ENCODE measurements around the gene BPIFB6.

Gene BPIFB6

DNA sequence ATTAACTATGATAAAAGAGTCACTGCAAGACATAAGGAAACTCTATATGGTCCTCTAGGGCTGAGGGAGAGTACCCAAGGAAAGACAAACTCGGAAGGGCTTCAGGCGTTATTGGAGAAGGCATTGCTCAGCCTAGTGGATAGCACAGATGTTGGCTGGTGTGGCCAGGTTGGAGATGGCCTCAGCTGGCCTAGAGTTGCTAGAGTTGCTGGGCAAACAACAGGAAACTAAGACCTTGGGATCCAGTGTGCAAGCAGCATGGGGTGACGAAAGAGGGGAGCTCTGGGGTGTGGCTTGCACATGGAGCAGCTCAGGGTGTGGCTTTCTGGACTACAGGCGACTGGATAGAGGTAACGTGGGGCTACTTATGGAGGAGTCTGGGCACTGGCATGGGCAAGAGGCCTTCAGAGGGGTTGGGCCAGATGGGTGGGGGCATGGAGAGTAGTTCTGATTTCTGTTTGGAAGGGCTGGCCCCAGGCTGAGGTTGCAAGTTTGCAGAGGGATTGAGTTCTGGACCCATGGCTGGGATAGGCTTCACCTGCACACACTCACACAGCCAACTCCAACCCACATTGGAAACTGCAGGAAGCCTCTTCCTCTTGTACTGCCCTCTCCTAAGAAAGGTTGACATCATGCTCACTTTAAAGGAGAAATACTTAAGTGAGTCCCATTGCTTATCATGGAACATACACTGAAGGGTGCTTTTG, 5.2 kb upstream of the BPIFB6 start:
- H3K4me1 ChIP-seq (ENCODE audit: low read length), result no peaks in the 10 kb centered on the region
- no peaks in the 10 kb centered on the region for H3K79me2 ChIP-seq (ENCODE audit: low read length)
- H3K27me3 ChIP-seq (replicated peaks; ENCODE audit: insufficient read depth, low read length), result peaks cover 56% of the 10 kb centered on the region
- H3K4me2 ChIP-seq (ENCODE audit: low read depth, low read length), result no peak overlapping the region
- no peaks in the 10 kb centered on the region for H3K36me3 ChIP-seq (replicated peaks; ENCODE audit: insufficient read depth, low read length)
- H4K20me1 ChIP-seq (ENCODE audit: insufficient read depth, low read length), result no peaks in the 10 kb centered on the region
- no peaks in the 10 kb centered on the region for H3F3A ChIP-seq (ENCODE audit: insufficient read depth, low read length)
- H3K9me3 ChIP-seq (replicated peaks; ENCODE audit: insufficient read depth, low read length), result no peaks in the 10 kb centered on the region
- H2AFZ ChIP-seq (ENCODE audit: low read length), result no peak overlapping the region
- H3K27ac ChIP-seq (ENCODE audit: low read length), result no peak overlapping the region
- TF ChIP-seq EZH2phosphoT487 (IDR thresholded peaks at IDR 0.05; ENCODE audit: low read length), result no peak
- TF ChIP-seq, protein P1, sequence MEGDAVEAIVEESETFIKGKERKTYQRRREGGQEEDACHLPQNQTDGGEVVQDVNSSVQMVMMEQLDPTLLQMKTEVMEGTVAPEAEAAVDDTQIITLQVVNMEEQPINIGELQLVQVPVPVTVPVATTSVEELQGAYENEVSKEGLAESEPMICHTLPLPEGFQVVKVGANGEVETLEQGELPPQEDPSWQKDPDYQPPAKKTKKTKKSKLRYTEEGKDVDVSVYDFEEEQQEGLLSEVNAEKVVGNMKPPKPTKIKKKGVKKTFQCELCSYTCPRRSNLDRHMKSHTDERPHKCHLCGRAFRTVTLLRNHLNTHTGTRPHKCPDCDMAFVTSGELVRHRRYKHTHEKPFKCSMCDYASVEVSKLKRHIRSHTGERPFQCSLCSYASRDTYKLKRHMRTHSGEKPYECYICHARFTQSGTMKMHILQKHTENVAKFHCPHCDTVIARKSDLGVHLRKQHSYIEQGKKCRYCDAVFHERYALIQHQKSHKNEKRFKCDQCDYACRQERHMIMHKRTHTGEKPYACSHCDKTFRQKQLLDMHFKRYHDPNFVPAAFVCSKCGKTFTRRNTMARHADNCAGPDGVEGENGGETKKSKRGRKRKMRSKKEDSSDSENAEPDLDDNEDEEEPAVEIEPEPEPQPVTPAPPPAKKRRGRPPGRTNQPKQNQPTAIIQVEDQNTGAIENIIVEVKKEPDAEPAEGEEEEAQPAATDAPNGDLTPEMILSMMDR (IDR thresholded peaks at IDR 0.05; ENCODE audit: low read length), result no peak
- TF ChIP-seq EZH2 (optimal IDR thresholded peaks at IDR 0.05; ENCODE audit: low read depth, low read length), result no peak
- H3K9ac ChIP-seq (ENCODE audit: low read length), result no peak overlapping the region
- no peak for DNase-seq
- no peak overlapping the region for H3K4me3 ChIP-seq (ENCODE audit: low read length)
- H3K9me2 ChIP-seq (replicated peaks; ENCODE audit: insufficient read depth, low read length), result no peaks in the 10 kb centered on the region

DNA sequence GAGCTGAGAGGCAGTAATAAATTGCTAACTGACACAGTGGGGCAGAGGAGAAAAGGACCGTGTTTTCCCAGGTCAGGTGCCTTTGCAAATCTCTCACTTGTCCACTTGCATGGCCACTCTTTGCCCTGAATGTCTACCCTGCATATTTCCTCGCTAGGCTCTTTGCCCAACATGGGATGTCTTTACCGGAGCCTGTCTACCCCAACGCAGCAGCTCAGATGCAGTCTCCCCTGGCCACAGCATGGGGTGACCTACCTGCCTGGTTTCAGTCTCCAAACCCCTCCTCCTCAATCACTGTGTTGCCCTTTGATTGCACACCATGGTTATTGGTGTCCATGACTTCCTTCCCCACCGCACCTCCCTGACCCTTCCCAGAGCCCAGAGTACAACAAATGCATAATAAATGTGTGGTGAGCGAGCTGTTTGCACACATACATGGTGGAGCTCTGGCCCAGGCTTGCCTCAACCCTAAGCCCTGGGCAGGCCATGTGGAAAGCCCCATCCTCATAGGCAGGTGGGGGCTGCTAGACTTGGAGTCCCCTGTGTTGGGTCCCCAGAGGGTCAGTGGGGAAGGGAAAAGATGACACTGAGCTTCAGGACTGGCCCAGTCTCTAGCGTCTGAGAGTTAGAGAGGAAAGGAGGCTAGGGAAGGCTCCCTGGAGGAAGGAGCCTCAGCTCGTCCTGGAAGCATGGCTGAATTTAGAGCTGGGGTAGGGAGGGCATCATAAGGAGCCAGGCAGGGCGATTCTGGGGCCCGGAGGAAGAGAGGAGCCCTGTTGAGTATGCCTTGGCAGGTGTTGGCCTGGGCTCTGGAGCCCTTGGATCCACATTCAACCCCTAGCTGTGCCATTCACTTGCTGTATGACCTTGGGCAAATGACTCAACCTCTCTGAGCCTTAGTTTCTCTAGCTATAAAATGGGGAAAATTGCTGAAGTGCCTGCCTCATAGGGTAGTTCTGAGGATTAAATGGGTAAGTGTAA, 4.4 kb upstream of the BPIFB6 start:
- no peak for DNase-seq
- Histone ChIP-seq H3K4me3 (ENCODE audit: low read length) (no peak overlapping the region), H3F3A (ENCODE audit: insufficient read depth, low read length) (no peaks in the 10 kb centered on the region), H3K27me3 (replicated peaks; ENCODE audit: insufficient read depth, low read length) (peaks cover 49% of the 10 kb centered on the region), H3K4me1 (ENCODE audit: low read length) (no peaks in the 10 kb centered on the region), H3K4me2 (ENCODE audit: low read depth, low read length) (no peak overlapping the region), H3K9ac (ENCODE audit: low read length) (no peak overlapping the region), H3K9me2 (replicated peaks; ENCODE audit: insufficient read depth, low read length) (no peaks in the 10 kb centered on the region), H2AFZ (ENCODE audit: low read length) (no peak overlapping the region), H3K36me3 (replicated peaks; ENCODE audit: insufficient read depth, low read length) (no peaks in the 10 kb centered on the region), H4K20me1 (ENCODE audit: insufficient read depth, low read length) (no peaks in the 10 kb centered on the region), H3K79me2 (ENCODE audit: low read length) (no peaks in the 10 kb centered on the region), H3K9me3 (replicated peaks; ENCODE audit: insufficient read depth, low read length) (no peaks in the 10 kb centered on the region), H3K27ac (ENCODE audit: low read length) (no peak overlapping the region)
- TF ChIP-seq, protein P1 (IDR thresholded peaks at IDR 0.05; ENCODE audit: low read length), result no peak
- no peak for TF ChIP-seq EZH2phosphoT487 (IDR thresholded peaks at IDR 0.05; ENCODE audit: low read length)
- no peak for TF ChIP-seq EZH2 (optimal IDR thresholded peaks at IDR 0.05; ENCODE audit: low read depth, low read length)

DNA sequence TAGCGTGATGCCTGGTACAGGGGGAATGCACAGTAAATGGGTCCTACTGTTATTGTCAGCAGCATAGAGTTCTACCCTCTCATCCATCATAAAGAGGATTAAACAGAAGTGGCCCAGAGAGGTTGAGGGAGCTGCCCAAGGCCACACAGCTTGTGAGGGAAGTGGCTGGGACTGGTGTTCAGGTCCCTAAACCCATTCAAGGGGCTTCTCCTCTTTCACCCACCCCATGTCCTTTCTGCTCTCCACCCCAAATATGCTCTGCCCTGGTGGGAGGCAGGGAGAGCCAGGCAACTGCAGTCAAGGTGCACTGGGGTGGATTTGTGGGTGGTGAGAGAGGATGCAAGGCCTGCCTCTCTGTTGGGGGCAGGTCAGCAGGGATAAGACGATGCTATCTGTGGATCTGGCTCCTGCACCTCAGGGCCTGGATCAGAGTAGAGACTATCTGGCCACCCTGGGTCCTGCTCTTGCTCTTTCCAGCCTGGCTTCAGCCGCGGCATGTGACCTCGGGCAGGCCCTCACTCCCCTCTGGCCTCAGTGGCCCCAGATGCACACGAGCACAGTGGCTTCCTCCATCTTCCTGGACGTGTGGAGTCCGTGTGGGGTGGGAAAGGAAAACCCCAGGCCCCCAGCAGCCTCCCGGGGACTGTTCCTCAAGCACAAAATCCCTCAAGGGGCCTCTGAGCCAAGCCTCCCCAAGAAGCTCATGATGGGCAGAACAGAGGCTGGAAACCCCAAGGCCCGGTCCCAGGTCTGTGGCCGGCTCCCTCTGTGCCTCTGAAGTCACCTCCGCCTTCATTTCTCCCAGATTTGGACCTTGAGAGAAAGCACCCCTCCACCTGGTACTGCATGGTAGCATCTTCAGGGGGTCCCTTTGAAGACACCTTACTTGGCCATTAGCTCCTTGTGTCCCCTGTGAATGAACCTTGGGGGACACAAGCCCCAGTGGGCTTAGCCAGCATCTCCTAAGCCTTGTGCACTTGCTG, 3.4 kb upstream of the BPIFB6 start:
- H3K4me1 ChIP-seq (ENCODE audit: low read length), result no peaks in the 10 kb centered on the region
- H4K20me1 ChIP-seq (ENCODE audit: insufficient read depth, low read length), result no peaks in the 10 kb centered on the region
- no peak overlapping the region for H3K4me2 ChIP-seq (ENCODE audit: low read depth, low read length)
- H3K4me3 ChIP-seq (ENCODE audit: low read length), result no peak overlapping the region
- H3K79me2 ChIP-seq (ENCODE audit: low read length), result no peaks in the 10 kb centered on the region
- H2AFZ ChIP-seq (ENCODE audit: low read length), result no peak overlapping the region
- no peak overlapping the region for H3K27ac ChIP-seq (ENCODE audit: low read length)
- no peaks in the 10 kb centered on the region for H3K36me3 ChIP-seq (replicated peaks; ENCODE audit: insufficient read depth, low read length)
- no peak overlapping the region for H3K9ac ChIP-seq (ENCODE audit: low read length)
- no peak for DNase-seq
- no peaks in the 10 kb centered on the region for H3K9me2 ChIP-seq (replicated peaks; ENCODE audit: insufficient read depth, low read length)
- TF ChIP-seq EZH2 (optimal IDR thresholded peaks at IDR 0.05; ENCODE audit: low read depth, low read length), result no peak
- no peak for TF ChIP-seq EZH2phosphoT487 (IDR thresholded peaks at IDR 0.05; ENCODE audit: low read length)
- TF ChIP-seq, protein P1 (IDR thresholded peaks at IDR 0.05; ENCODE audit: low read length), result no peak
- peaks cover 45% of the 10 kb centered on the region for H3K27me3 ChIP-seq (replicated peaks; ENCODE audit: insufficient read depth, low read length)
- H3F3A ChIP-seq (ENCODE audit: insufficient read depth, low read length), result no peaks in the 10 kb centered on the region
- H3K9me3 ChIP-seq (replicated peaks; ENCODE audit: insufficient read depth, low read length), result no peaks in the 10 kb centered on the region

All from MM.1S (cell line).